C1 segment of cervical spinal cord (tissue), 14 donors: ENCODE data around the gene MEF2D.
A peak's percentile ranks its signal among the peaks of the same experiment; 100 is the strongest.

Experiments used
- DNase-seq, 14 donors: peaks; one replicate each; lab custom pipeline; 2025; lab: John Stamatoyannopoulos, UW

Gene MEF2D

DNA sequence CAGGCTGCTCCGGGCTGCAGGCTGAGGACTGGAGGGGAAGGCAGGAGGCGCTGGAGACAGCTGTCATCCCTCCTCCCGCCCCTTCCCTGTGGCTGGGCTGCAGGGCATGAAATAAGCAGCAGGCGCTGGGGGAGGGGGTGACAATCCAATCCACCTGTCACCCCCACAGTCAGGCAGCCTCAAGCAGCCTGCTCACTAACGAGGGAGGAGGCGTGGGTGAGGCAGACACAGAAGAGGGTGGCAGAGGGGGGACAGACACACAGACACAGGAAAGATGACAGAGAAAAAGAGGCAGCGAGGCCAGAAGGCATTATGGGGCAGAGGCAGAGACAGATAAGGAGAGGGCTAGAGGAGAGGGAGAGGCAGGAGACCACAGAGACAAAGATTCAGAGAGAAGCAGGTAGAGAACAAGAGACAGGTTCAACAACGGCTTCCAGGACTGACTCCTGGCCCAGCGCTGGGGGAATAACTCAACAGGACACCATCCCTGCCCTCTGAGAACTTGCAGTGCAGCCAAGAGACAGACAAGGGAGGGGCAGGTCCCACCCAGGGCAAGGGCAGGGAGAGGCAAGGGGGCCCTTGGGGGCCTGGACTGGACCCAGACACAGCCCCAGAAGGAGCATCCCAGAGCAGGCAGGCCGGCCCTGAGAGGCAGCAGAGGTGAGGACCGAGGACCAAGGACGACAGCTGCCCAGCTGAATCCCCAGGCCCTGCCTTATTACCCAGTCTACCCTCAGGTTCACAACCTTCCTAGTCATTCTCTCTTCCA lies 11.2 kb downstream of the MEF2D start:
- DNase-seq, result peak in 10 of 14 donors; percentile 35 to 87 (median 47)

DNA sequence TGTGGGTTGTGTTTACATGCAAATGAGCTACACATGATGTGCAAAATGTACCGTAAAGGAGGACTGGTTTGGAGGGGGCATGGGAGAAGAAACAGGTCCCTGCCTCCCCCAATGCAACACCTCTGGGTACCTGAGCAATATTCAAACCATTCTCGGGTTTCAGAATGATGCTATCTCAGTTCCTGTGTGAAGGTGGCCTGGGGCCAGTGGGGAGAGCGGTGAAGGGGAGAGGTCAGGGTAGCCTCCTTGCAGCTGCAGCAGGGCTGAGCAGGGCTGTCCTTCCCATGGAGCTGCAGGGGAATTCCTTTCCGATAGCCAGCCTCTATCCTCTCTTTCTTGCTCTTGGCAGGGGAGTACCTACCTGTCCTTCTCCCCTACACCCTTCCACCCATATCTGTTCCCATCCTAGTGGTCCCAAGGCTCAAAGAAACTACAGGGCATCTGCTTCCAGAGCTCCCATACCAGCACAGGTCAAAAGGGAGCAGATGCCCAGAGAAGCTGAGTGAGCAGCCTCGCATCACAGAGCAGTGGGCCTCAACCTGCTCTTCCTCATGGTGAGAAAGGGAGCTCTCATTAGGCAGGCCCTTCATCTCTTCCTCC lies 11.9 kb downstream of the MEF2D start:
- DNase-seq, result no peak

GRCh38 chr1:156487862-156488261 lies 12.7 kb downstream of the MEF2D start:
- DNase-seq, result no peak

DNA sequence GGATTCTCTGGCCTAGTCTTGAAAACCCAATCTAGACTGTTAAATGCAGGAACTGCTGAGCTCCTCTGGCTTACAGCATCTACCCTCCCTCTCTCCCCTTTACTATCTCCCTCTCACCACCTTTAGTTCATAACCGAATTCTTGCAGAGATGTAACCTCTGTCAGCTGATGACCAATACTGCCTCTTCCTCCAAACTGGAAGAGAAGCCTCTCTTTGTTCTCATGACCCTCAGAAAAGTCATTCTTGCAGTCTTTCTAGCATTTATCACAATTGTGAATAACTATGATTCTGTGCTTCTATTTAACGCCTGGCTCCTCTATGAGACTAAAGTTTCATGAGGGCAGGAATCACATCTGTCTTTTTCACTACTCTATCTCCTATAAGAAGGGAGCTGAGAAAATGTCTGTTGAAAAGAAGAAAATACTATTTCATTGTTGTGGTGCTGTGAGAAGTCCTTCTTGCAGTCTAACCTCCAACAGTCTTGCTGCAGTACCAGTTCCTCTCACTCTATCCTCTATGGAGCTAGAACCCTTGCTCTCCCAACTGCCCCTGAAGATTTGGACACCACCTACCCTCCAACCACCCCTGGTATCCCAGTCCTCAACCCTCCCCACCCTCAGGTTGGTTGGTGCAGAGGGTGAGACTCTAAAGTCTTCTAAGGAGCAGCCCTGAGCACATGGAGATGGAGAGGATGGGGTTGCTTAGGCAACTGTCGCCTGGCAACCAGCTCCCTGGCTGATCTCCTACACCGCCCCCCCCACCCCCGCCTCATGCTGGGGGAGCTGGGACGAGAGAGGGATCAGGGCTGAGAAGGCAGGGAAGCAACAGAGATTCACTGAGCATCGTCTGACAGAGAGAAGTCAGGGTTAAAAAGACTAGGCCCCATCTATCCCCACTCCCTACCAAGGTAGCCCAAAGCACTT lies 13.9 kb downstream of the MEF2D start:
- DNase-seq, result peak in 3 of 14 donors; percentile 9 to 63 (median 18)

DNA sequence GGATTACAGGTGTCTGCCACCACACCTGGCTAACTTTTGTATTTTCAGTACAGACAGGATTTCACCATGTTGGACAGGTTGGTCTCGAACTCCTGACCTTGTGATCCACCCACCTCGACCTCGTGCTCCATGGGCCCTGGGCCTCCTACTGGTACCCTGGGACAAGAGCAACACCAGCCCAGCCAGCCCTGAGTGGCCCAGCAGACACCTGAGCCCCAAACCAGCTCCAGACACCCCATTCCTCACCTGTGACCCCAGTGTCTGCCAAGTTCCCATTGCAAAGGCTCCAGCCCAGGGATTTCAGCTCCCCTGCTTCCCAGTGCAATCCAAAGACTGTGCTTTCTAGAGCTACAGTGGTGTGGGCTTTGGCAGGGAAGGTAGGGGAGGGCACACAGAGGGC lies 14.6 kb downstream of the MEF2D start:
- DNase-seq, result no peak

DNA sequence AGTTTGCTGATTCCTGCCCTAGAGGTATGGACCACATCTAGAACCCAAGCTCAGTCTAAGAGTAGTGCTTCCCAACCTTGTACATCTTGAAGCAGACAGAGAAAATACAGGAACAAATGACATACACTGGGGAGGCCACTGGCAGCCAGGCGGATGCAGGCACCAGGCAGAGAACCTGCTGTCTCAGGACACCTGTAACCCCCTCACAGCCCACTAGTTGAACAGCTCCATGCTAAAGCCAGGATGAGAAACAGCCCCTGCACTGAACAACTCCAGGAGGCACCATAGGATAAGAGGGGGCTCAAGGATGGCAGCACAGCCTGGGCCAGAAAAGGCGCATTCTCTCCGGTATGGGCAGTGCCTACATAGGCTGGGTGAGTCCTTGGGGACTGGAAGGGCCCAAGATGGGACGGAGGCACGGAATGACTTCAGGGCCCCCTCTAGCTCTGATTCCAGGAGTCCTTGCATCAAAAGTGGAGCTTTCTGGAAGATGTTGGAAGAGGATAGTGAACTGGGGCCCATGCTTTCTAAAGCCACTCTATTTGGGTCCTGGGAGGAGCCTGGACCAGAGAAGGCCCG lies 16.0 kb downstream of the MEF2D start:
- DNase-seq, result no peak

GRCh38 chr1:156483397-156483796 lies 17.2 kb downstream of the MEF2D start:
- DNase-seq, result no peak

DNA sequence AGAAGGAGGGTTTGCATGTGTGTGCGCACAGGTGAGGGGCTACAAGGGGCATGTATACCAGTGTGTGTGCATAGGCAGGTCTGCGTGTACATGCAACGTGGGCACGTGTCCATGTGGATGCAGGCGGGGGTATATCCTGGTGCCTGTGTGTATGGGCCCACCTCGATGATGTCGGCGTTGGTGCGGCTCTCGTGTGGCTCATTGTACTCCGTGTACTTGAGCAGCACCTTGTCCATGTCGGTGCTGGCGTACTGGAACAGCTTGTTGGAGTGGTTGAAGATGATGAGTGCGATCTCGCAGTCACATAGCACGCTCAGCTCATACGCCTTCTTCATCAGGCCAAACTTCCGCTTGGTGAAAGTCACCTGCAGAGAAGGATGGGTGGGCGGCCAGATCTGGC lies 18.3 kb downstream of the MEF2D start:
- no peak for DNase-seq

GRCh38 chr1:156481527-156481926 lies 19.0 kb downstream of the MEF2D start:
- no peak for DNase-seq

DNA sequence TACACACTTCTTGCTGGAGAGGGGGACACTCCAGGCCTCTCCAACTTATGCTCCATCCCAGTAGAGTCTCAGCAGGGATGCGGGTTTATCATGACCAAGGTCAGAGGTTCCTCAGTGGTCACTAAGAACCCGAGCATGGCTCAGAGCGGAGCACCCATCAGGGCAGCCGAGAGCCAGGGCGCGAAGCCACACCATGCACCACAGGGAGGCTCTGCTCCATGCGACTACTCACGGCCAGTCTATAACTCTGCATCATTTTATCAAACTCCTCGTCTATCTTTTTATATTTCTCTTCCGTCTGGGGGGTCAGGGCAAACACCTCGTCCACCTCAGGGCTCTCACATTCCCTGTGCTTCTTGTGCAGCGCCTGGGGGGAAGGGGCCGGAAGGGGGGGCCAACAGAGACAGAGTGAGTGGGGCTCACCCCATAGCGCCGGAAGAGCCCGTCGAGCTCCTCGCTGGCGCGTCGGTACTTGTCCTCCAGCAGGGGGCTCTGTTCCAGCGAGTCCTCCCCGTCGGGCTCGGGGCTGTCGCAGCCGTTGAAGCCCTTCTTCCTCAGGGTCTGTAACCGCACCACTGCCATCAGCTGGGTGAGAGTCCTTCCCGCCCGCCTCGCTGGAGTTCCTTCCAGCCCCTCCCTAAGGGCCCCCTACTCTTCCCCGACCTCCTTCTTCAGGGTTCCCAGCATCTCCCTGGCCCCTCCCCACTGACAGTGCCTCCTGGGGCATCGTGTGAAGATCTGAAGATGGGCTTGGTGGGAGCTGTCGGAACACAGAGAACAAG lies 20.0 kb downstream of the MEF2D start:
- peak in 9 of 14 donors; percentile 18 to 50 (median 30) for DNase-seq

GRCh38 chr1:156480016-156480370 lies 20.6 kb downstream of the MEF2D start:
- DNase-seq, result no peak

DNA sequence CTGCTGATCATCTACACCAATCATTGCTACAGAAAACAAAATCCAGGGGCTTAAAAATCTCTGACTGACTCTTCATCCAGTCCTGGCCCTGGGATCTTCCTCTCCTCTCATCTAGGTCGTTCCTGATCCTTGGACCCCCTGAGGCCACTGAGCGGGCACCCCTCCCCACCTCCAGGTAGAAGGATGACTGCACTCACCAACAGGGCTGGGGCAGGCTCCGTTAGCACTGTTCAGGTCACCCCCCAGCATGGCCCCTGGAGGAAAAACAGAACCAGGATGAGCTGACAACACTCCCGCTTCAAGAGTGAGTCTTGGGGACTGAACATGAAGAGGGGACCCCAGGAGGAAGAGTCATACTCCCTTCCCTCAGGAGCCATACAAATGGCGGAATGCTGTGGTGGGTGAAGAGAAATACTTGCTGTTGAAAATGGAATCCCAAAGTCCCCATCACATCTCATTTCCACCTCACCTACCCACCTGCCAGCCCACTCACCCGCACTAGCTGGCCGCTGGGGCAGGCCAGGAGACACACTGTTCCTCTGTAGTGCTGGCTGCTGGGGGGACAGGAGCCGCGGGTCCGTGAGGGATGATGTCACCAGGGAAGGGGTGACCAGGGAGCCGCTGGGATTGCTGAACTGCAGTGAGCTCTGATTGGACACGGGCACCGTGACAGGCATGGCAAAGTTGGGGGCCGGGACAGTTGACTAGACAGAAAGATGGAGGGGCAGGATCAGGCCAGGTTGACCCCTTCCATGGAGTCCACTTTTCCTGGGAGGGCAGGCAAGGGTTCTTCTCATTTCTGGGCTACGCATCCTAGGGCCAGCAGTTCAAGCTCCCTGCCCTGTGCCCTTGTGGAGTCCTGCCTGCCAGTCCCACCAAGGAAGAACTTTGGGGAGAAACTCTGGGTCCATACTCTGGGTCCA lies 21.2 kb downstream of the MEF2D start:
- no peak for DNase-seq

- no peak for DNase-seq
Observed at GRCh38 chr1:156478250-156478627, 22.3 kb downstream of the MEF2D start.

DNA sequence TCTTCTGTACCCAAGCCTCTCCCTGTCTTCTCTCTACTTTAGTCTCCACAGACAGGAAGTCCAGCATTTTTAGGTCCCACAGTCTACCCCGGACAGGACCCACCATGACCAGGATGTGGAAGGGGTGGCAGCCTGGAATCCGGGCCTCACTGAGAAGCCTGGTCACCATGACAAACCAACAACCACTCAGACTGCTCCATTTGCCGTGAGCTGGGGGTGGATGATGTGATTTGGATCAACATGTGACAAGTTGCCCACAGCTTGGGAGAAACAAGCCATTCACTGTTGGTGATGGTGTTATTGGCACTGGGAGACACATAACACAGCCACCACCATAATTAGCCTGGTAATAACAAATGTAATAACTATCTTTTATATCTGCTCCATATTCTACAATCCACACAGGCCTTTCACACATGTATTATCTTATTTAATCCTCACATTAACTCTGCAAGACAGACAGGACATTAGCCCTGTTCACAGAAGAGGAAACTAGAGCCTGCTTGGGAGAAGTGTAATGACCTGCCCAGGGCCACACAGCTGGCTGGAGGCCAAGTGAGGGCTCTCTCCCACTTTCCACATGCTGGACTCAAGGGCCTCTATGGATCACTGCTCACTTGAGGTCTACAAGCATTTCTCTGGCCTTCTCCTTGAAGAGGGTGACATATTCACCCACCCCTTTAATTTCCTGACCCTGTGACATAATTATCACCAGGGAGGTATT lies 22.9 kb downstream of the MEF2D start:
- peak in 4 of 14 donors; percentile 18 to 53 (median 38) for DNase-seq

GRCh38 chr1:156476501-156477298 lies 23.9 kb downstream of the MEF2D start:
- peak in 1 of 14 donors; percentile 13 for DNase-seq

DNA sequence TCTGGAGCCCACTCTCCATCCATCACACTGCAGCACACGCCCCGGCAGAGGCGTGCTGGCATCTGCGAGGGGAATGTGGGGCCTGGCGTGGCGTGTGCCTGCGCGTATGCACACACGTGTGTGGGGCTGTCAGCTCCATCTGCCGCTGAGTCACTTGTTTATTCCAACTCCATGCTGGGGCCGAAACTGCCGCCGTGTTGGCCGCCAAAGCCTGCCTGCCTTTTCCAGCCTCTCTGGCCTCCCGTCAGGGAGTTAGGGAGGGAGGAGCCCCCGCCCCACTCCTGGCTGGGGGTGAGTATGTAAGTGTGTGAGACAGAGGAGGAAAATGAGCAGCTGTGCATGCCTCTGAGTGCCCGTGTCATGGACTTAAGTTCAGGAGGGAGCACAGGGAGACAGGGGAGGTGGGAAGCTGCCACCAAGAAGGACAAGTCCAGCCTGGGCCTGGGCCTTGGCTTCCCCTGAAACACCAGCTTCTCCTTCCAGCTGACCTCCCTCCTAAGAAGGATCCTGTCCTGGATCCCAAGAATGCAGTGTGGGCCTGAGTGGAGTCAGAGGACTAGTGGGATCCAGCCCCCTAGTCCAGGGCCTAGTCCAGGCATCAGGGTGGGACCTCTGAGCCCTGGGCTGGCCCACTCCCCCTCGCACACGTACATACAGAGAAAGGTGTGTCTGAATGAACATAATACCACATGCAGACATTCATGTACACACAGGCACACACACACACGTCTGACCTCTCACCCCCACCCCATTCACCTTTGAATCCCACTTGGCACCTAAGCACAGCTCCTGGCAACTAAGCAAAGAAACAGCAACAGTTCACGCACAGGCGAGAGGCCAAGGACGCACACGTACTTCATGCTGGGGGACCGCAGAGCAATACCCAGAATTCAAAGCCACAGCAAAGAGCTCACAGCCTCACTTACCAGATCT lies 24.7 kb downstream of the MEF2D start:
- DNase-seq, result peak in 11 of 14 donors; percentile 18 to 83 (median 40)

DNA sequence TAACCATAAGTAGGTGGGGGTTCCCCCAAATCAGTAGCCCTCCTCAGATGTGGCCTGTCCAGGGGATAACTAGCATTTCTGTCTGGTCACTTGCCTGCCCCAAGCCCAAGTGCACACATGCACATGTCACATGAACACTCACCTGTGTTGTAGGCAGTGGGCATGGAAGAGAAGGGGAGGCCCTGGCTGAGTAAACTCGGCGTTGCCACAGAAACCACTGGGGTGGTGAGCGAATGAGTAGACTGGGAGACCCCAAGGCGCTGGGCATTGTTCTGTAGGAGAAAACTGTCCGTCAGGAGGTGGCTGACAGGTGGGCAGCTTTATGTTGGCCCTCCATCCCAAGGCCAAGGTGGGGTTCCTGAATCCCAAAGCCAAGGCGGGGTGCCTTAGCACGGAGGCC lies 25.6 kb downstream of the MEF2D start:
- no peak for DNase-seq
